A549 (cell line): ENCODE results near the gene TNIK. TPM values are rescaled to one million over a fixed set of nuclear protein-coding genes. Genes with fewer than 3 reads are reported as not detected.

Experiments used
- ATAC-seq, 2 experiments: fragments of 200-7000 bp in 1 of 2; fragments of >200 bp in 1 of 2; cut with Nextera tagmentation in 1 of 2; cut with Tn5 transposase in 1 of 2; 3 replicates each; pipeline versions ENCODE4 v1.8.0 to v1.9.1; 2018 to 2020; ENCODE audit warnings: mild to moderate bottlenecking in 1 of 2, moderate library complexity in 1 of 2
- CTCF ChIA-PET: fragments of 300-600 bp; sonication (Branson Sonifier 250); formaldehyde crosslinking; extraction: SDS; loops from one replicate; lab custom pipeline; 2021; ENCODE audit warnings: antibody characterized with exemption, inconsistent platforms; lab: Yijun Ruan, JAX
- POLR2A ChIA-PET: fragments of 350-600 bp; formaldehyde crosslinking; extraction: SDS; loops from one replicate; lab custom pipeline; 2021; ENCODE audit warnings: antibody characterized with exemption, inconsistent platforms; lab: Yijun Ruan, JAX
- DNase-seq, 2 experiments: peaks; one replicate each; pipeline versions ENCODE4 v3.0.0 to v3.0.0-alpha.2; 2011 to 2016; ENCODE audit warnings: low read depth in 1 of 2, low spot score in 1 of 2
- FAIRE-seq: peaks from 2 replicates; lab custom pipeline; 2011; peaks lifted over from hg19 to GRCh38; lab: Jason Lieb, UNC
- H3K27ac ChIP-seq, 2 experiments: fragments of >200 bp; sonication (Bioruptor Twin); formaldehyde crosslinking; 3 replicates each; pipeline ENCODE4 v1.5.1; 2016 to 2017
- H3K4me1 ChIP-seq: fragments of >200 bp; sonication (Bioruptor Twin); formaldehyde crosslinking; 3 replicates; pipeline ENCODE4 v1.6.1; 2016
- H3K4me2 ChIP-seq: fragments of >200 bp; sonication (Bioruptor Twin); formaldehyde crosslinking; 3 replicates; pipeline ENCODE4 v1.6.1; 2016
- H3K4me3 ChIP-seq: fragments of >200 bp; sonication (Bioruptor Twin); formaldehyde crosslinking; 3 replicates; pipeline ENCODE4 v1.5.1; 2016
- H3K9me3 ChIP-seq: fragments of >200 bp; sonication (Bioruptor Twin); formaldehyde crosslinking; 3 replicates; pipeline ENCODE4 v1.6.1; 2016
- ATOH8 ChIP-seq: fragments of 250-450 bp; sonication (Bioruptor Pico); IDR thresholded peaks from 2 replicates; pipeline ENCODE4 v1.5.0; 2020; ENCODE audit warnings: low read depth, mild to moderate bottlenecking, moderate library complexity
- CBX2 ChIP-seq: fragments of 200-600 bp; sonication (generic); IDR thresholded peaks from 2 replicates; pipeline ENCODE4 v1.6.1; 2016; ENCODE audit warnings: low read depth, mild to moderate bottlenecking, borderline replicate concordance
- CEBPB ChIP-seq, 2 experiments: fragments of >200 bp in 1 of 2; sonication (Bioruptor Twin) in 1 of 2; formaldehyde crosslinking in 1 of 2; IDR thresholded peaks; 2 replicates each; pipeline ENCODE4 v1.6.1; 2012 to 2016
- CHD2 ChIP-seq: fragments of 150-350 bp; IDR thresholded peaks from 2 replicates; pipeline ENCODE4 v1.6.1; 2014; ENCODE audit warnings: low read length; ENCODE audit not compliant: partially characterized antibody
- EHF ChIP-seq: fragments of 250-450 bp; sonication (Bioruptor Pico); IDR thresholded peaks from 2 replicates; pipeline ENCODE4 v1.5.0; 2020; ENCODE audit warnings: mild to moderate bottlenecking
- EP300 ChIP-seq, 2 experiments: fragments of >200 bp; sonication (Bioruptor Twin); formaldehyde crosslinking; IDR thresholded peaks; 2 replicates in 1 of 2; 3 replicates in 1 of 2; pipeline ENCODE4 v1.6.1; 2016 to 2017
- HDAC2 ChIP-seq: fragments of 200-600 bp; sonication (generic); IDR thresholded peaks from 2 replicates; pipeline ENCODE4 v1.6.1; 2016
- HEYL ChIP-seq: fragments of 250-450 bp; sonication (Bioruptor Pico); IDR thresholded peaks from 2 replicates; pipeline ENCODE4 v1.8.0; 2021; ENCODE audit warnings: mild to moderate bottlenecking, moderate library complexity
- HMGXB4 ChIP-seq: fragments of 250-450 bp; sonication (Bioruptor Pico); IDR thresholded peaks from 2 replicates; pipeline ENCODE4 v1.5.0; 2021; ENCODE audit warnings: mild to moderate bottlenecking, moderate library complexity, borderline replicate concordance
- HOXB13 ChIP-seq: fragments of 250-450 bp; sonication (Bioruptor Pico); IDR thresholded peaks from 2 replicates; pipeline ENCODE4 v1.5.0; 2020; ENCODE audit warnings: low read depth, mild to moderate bottlenecking, moderate library complexity
- JUN ChIP-seq, 2 experiments: fragments of >200 bp; sonication (Bioruptor Twin); formaldehyde crosslinking; IDR thresholded peaks; 2 replicates in 1 of 2; 3 replicates in 1 of 2; pipeline ENCODE4 v1.6.1; 2016 to 2017
- JUNB ChIP-seq: fragments of >200 bp; sonication (Bioruptor Twin); formaldehyde crosslinking; IDR thresholded peaks from 2 replicates; pipeline ENCODE4 v1.6.1; 2016
- KDM5A ChIP-seq: fragments of 200-600 bp; sonication (generic); IDR thresholded peaks from 2 replicates; pipeline ENCODE4 v1.6.1; 2016; ENCODE audit warnings: antibody characterized with exemption, mild to moderate bottlenecking
- MAZ ChIP-seq: fragments of 150-350 bp; IDR thresholded peaks from 2 replicates; pipeline ENCODE4 v1.6.1; 2014; ENCODE audit warnings: antibody characterized with exemption, low read depth, low read length, borderline replicate concordance
- PHF8 ChIP-seq: fragments of 200-600 bp; sonication (generic); IDR thresholded peaks from 2 replicates; pipeline ENCODE4 v1.6.1; 2016; ENCODE audit warnings: low read depth, mild to moderate bottlenecking, antibody characterized with exemption, moderate library complexity, borderline replicate concordance
- RAD21 ChIP-seq, 2 experiments: fragments of >200 bp in 1 of 2; sonication (Bioruptor Twin) in 1 of 2; formaldehyde crosslinking in 1 of 2; IDR thresholded peaks in 1 of 2; conservative IDR thresholded peaks in 1 of 2; 2 replicates in 1 of 2; 3 replicates in 1 of 2; pipeline ENCODE4 v1.6.1; 2012 to 2018; ENCODE audit warnings: inconsistent platforms in 1 of 2
- RARB ChIP-seq: fragments of 250-450 bp; sonication (Bioruptor Pico); IDR thresholded peaks from 2 replicates; pipeline ENCODE4 v1.8.0; 2021; ENCODE audit warnings: mild to moderate bottlenecking, moderate library complexity
- RFX5 ChIP-seq: fragments of 450-650 bp; IDR thresholded peaks from 2 replicates; pipeline ENCODE4 v1.7.1; 2014; ENCODE audit warnings: antibody characterized with exemption, mild to moderate bottlenecking, moderate library complexity
- TFCP2L1 ChIP-seq: fragments of 250-450 bp; sonication (Bioruptor Pico); IDR thresholded peaks from 2 replicates; pipeline ENCODE4 v1.5.0; 2021; ENCODE audit warnings: mild to moderate bottlenecking
- ZC3H11A ChIP-seq: fragments of 450-650 bp; IDR thresholded peaks from 2 replicates; pipeline ENCODE4 v1.6.1; 2014; ENCODE audit warnings: antibody characterized with exemption, mild to moderate bottlenecking
- WGBS: methylation state at CpG from one replicate; pipeline ENCODE4 v1.1.6; 2017; ENCODE audit errors: missing lambda C conversion rate; 5-methylcytosine and 5-hydroxymethylcytosine counted together
- polyA plus RNA-seq, 4 experiments: library from polyadenylated mRNA; depleted of rRNA in 3 of 4; stranded (reverse); fragments of >200 nt; fragmentation: RNase III in 1 of 4; extraction: RNeasy Plus Mini Kit Qiagen cat#74134 plus additional on column Dnase treatment in 1 of 4; gene quantifications; 2 replicates in 3 of 4; 3 replicates in 1 of 4; pipeline ENCODE4 v1.2.3, GENCODE V29; 2011 to 2017
- TF ChIP-seq, protein P1 (sequence below): IDR thresholded peaks from 2 replicates; pipeline ENCODE4 v1.6.1; 2012
- TF ChIP-seq, protein P2 (sequence below): fragments of 450-650 bp; IDR thresholded peaks from 2 replicates; pipeline ENCODE4 v1.6.1; 2014; ENCODE audit warnings: antibody characterized with exemption
- TF ChIP-seq, protein P3 (sequence below): fragments of >200 bp; sonication (Bioruptor Twin); formaldehyde crosslinking; IDR thresholded peaks from 3 replicates; pipeline ENCODE4 v1.5.1; 2016

The TNIK gene
- polyA plus RNA-seq, 2 of the 4 experiments (the other 2 are of a cell fraction): 1.6 to 1.8 TPM

DNA sequence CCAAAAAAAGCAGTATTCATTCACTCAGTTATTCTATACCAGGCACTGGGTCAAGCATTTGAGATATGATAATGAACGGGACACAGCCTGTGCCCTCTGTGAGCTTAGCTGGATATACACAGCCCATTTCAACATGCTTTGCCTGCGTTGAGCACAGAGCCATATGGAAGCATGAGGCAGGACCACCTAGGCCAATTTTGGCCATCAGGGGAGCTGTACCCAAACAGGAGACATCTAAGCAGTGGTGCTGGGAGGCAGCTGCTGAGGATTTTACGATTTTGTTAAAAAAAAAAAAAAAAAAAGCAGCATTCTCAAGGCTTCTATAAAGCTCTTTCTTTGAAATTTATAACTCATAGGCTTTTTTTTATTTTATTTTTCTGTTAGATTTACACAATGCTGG, 346.5 kb downstream of the TNIK start:
- CTCF ChIA-PET: interaction anchor here (0.7 to 1.0 kb wide), 2 partner anchors 32 to 49 kb away, joined by 3 to 7 read pairs; no protein-coding TSS in a partner anchor
- Histone ChIP-seq H3K4me3 (no peak overlapping the region), H3K27ac (no peak overlapping the region), H3K4me2 (no peak overlapping the region), H3K4me1 (no peaks in the 10 kb centered on the region), H3K9me3 (no peaks in the 10 kb centered on the region)
- FAIRE-seq: no peak
- POLR2A ChIA-PET: no interaction called here
- peak in 1 of 2 experiments; percentile 71; a peak in 3 of 6 replicates for ATAC-seq
- WGBS: 67% methylated on average over 3 of the region's 3 CpGs
- DNase-seq: peak in 1 of 2 experiments; percentile 8
- TF ChIP-seq, protein P1, sequence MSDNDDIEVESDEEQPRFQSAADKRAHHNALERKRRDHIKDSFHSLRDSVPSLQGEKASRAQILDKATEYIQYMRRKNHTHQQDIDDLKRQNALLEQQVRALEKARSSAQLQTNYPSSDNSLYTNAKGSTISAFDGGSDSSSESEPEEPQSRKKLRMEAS: no peak
- TF ChIP-seq CHD2 (no peak), CEBPB (IDR thresholded peaks at IDR 0.05) (no peak), TFCP2L1 (no peak), JUN (IDR thresholded peaks at IDR 0.05) (no peak), JUNB (no peak)

DNA sequence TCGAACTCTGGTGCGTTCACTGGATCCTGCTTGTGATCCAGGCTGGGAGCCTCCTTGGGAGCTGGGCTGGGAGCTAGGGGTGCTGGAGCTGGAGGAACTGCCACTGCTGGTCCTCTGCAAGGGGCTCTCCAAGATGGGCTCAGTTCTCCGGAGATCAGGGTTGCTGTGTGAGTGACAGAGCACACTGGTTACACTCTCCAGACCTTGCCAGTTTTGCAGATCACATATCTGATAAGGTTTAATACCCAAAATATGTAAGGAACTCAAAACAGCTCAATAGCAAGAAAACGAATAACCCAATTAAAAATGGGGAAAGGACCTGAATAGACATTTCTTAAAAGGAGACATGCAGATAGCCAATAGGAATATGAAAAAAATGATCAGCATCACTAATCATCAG, 349.5 kb downstream of the TNIK start:
- POLR2A ChIA-PET: no interaction called here
- ATAC-seq: no peak
- Histone ChIP-seq H3K4me3 (no peak overlapping the region), H3K4me1 (peaks cover 10% of the 10 kb centered on the region; the same call in 1 of the 3 replicates), H3K4me2 (no peak overlapping the region)
- no peak for FAIRE-seq
- DNase-seq: no peak
- TF ChIP-seq JUNB: no peak
- TF ChIP-seq CEBPB (IDR thresholded peaks at IDR 0.05): no peak
- no peak for TF ChIP-seq HMGXB4 (CRISPR knock-in tag)
- no peak for TF ChIP-seq CBX2
- TF ChIP-seq JUN (IDR thresholded peaks at IDR 0.05): no peak
- TF ChIP-seq RAD21 (conservative IDR thresholded peaks at IDR 0.05 in 1 of 2, IDR thresholded peaks at IDR 0.05 in 1 of 2): no peak
- no peak for TF ChIP-seq PHF8
- TF ChIP-seq, protein P2, sequence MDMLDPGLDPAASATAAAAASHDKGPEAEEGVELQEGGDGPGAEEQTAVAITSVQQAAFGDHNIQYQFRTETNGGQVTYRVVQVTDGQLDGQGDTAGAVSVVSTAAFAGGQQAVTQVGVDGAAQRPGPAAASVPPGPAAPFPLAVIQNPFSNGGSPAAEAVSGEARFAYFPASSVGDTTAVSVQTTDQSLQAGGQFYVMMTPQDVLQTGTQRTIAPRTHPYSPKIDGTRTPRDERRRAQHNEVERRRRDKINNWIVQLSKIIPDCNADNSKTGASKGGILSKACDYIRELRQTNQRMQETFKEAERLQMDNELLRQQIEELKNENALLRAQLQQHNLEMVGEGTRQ: no peak
- no peak for TF ChIP-seq KDM5A
- no peak for TF ChIP-seq HDAC2
- TF ChIP-seq EHF (CRISPR knock-in tag): no peak
- no peak for TF ChIP-seq EP300 (IDR thresholded peaks at IDR 0.05)
- TF ChIP-seq HOXB13 (CRISPR knock-in tag): no peak
- no peak for TF ChIP-seq ATOH8 (CRISPR knock-in tag)
- TF ChIP-seq, protein P1: no peak
- TF ChIP-seq, all 56 proteins: peak for 0
- CTCF ChIA-PET: no interaction called here
- Histone ChIP-seq H3K27ac (no peak overlapping the region), H3K9me3 (no peaks in the 10 kb centered on the region)
- 90% methylated on average over 4 of the region's 4 CpGs for WGBS

DNA sequence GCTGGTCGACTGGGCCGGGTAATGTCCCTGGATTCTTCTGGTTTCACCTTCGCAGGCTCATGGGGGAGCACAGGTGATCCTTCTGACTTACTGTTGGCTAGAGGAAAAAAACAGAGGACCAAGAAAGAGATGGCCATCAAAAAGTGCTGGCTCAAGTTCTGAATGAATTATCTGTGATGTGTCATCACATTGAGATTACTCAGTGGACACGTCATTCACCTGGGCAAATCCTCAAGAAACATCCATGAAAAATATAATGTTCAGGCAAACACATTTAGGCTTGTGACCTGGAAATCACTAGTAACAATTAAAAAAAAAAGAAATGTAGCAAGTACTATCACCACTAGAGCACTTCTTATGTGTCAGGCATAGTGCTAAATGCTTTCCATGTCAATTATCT, 352.1 kb downstream of the TNIK start:
- ATAC-seq (no peak), FAIRE-seq (no peak), DNase-seq (peak in 1 of 2 experiments; percentile 4)
- Histone ChIP-seq H3K9me3 (no peaks in the 10 kb centered on the region), H3K27ac (0 out of 6 replicates have a peak overlapping the region, but pooled peaks of 1 of the 2 experiments have one; percentile 7), H3K4me2 (0 out of 3 replicates have a peak overlapping the region, but pooled peaks have one; percentile 14), H3K4me3 (no peak overlapping the region), H3K4me1 (peaks cover 10% of the 10 kb centered on the region; the same call in 1 of the 3 replicates)
- TF ChIP-seq RFX5: no peak
- TF ChIP-seq, protein P3, sequence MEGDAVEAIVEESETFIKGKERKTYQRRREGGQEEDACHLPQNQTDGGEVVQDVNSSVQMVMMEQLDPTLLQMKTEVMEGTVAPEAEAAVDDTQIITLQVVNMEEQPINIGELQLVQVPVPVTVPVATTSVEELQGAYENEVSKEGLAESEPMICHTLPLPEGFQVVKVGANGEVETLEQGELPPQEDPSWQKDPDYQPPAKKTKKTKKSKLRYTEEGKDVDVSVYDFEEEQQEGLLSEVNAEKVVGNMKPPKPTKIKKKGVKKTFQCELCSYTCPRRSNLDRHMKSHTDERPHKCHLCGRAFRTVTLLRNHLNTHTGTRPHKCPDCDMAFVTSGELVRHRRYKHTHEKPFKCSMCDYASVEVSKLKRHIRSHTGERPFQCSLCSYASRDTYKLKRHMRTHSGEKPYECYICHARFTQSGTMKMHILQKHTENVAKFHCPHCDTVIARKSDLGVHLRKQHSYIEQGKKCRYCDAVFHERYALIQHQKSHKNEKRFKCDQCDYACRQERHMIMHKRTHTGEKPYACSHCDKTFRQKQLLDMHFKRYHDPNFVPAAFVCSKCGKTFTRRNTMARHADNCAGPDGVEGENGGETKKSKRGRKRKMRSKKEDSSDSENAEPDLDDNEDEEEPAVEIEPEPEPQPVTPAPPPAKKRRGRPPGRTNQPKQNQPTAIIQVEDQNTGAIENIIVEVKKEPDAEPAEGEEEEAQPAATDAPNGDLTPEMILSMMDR: no peak
- no peak for TF ChIP-seq PHF8
- no peak for TF ChIP-seq HOXB13 (CRISPR knock-in tag)
- TF ChIP-seq RARB (CRISPR knock-in tag): no peak
- TF ChIP-seq, protein P1: no peak
- no peak for TF ChIP-seq HEYL
- TF ChIP-seq MAZ: no peak
- TF ChIP-seq ZC3H11A: no peak
- WGBS: 50% methylated on average over 4 of the region's 4 CpGs
- ChIA-PET CTCF (no interaction called here), POLR2A (no interaction called here)
